Heart left ventricle (tissue), 16 donors: ENCODE measurements around the gene MYH10. TPM values are rescaled to one million over a fixed set of nuclear protein-coding genes. Genes with fewer than 3 reads are reported as not detected.

ENCODE experiments used
- ATAC-seq, 4 donors: fragments of 200-7000 bp; cut with Tn5 transposase; one replicate each; pipeline ENCODE4 v1.9.1; 2020 to 2022; ENCODE audit warnings: moderate library complexity in 4 of 4, mild to moderate bottlenecking in 3 of 4, moderate number of reproducible peaks in 1 of 4
- DNase-seq, 5 donors: peaks; one replicate each; pipeline ENCODE4 v3.0.0-alpha.2; 2020
- H3K27ac ChIP-seq, 12 donors: fragments of 200-600 bp; sonication (generic) in 4 of 12; one replicate each; pipeline versions ENCODE4 v1.5.0 to v1.8.0; 2016 to 2022; ENCODE audit warnings: mild to moderate bottlenecking in 2 of 12
- H3K27me3 ChIP-seq, 9 donors: fragments of 200-600 bp; sonication (generic) in 2 of 9; one replicate each; pipeline versions ENCODE4 v1.5.1 to v1.8.0; 2016 to 2022; ENCODE audit warnings: mild to moderate bottlenecking in 3 of 9
- H3K36me3 ChIP-seq, 9 donors: fragments of 200-600 bp; sonication (generic) in 2 of 9; one replicate each; pipeline versions ENCODE4 v1.5.0 to v1.8.0; 2018 to 2022; ENCODE audit warnings: mild to moderate bottlenecking in 2 of 9
- H3K4me1 ChIP-seq, 12 donors: fragments of 200-600 bp; sonication (generic) in 4 of 12; one replicate each; pipeline versions ENCODE4 v1.5.0 to v1.8.0; 2016 to 2022; ENCODE audit warnings: mild to moderate bottlenecking in 3 of 12
- H3K4me3 ChIP-seq, 12 donors: fragments of 200-600 bp; sonication (generic) in 4 of 12; one replicate each; pipeline versions ENCODE4 v1.5.0 to v1.8.0; 2017 to 2022; ENCODE audit warnings: mild to moderate bottlenecking in 9 of 12, moderate library complexity in 4 of 12
- H3K9me3 ChIP-seq, 12 donors: fragments of 200-600 bp; sonication (generic) in 4 of 12; one replicate each; pipeline versions ENCODE4 v1.5.0 to v1.8.0; 2016 to 2022; ENCODE audit warnings: mild to moderate bottlenecking in 1 of 12
- POLR2A ChIP-seq, 2 donors: fragments of 450-650 bp; IDR thresholded peaks; one replicate each; pipeline ENCODE4 v1.6.1; 2017; ENCODE audit warnings: antibody characterized with exemption in 2 of 2, mild to moderate bottlenecking in 2 of 2, moderate library complexity in 2 of 2
- whole genome bisulfite sequencing, 4 donors: extraction: QIAGEN DNeasy Blood & Tissue Kit in 2 of 4; methylation state at CpG; one replicate each; pipeline versions ENCODE4 v1.1.5 to v1.1.7; 2013 to 2018; 5-methylcytosine and 5-hydroxymethylcytosine counted together
- intact Hi-C, 10 donors: fragments of 100-400 bp; cut with DNase I; formaldehyde crosslinking; loops; one replicate each; pipeline versions ENCODE4 v1.11.1 to v1.14.2; 2022
- polyA plus RNA-seq, 2 donors: library from polyadenylated mRNA; stranded (reverse); fragments of 200-250 nt; gene quantifications; one replicate each; pipeline ENCODE4 v1.2.3, GENCODE V29; 2013
- total RNA-seq, 9 donors: library from RNA; depleted of rRNA in 2 of 9; stranded (reverse); fragments of >200 nt in 2 of 9; fragmentation: NEBNext Ultra II Directional in 3 of 9; extraction: Animal tissue kit (Norgen Biotek cat#: 25700) in 3 of 9; gene quantifications; one replicate each; pipeline versions ENCODE4 v1.1.0 to v1.2.4, GENCODE V29; 2016 to 2023
- TF ChIP-seq, protein P1 (sequence below), 12 donors: fragments of 200-600 bp; sonication (generic) in 4 of 12; IDR thresholded peaks; one replicate each; pipeline versions ENCODE4 v1.5.0 to v1.8.0; 2018 to 2022; ENCODE audit warnings: antibody characterized with exemption in 12 of 12, mild to moderate bottlenecking in 5 of 12
- donor health status: ischemic (EF 13 %, LVEDD 7.1; RV severe dilation, severe dysfunction).
- donor health status: healthy with polysubstance abuse.
- donor health status: DM: no; HTN: yes; CAD: no.
- donor health status: DM: no; HTN: no; CAD: no.
- donor health status: ischemic (EF 25% LVEDD 6.9; RV normal size, moderate dysfunction).
- donor health status: ischemic (EF 25% LVEDD 5.7; RV mildly dilated, moderate dysfunction).
- donor health status: healthy.
- donor health status: DM: yes; HTN: yes; CAD: no.
- donor health status: ischemic (EF 35%, LVEDD 5.7; RV mildly dilated, moderate dysfunction).
- donor health status: nonischemic (EF 11% LVEDD 7.7; RV severe dilation, severe dysfunction).
- donor health status: DM: yes; HTN: yes; CAD: no.
- donor health status: PGD.
- donor health status: ischemic (EF 29% LVEDD 5.4; RV normal size, mild dysfunction).
- donor health status: nonischemic (EF 23%, LVEDD 6.1; RV moderate dilation, normal function).

Gene MYH10
- total and polyA plus RNA-seq, 11 donors: 10.6 to 62.1 (median 35.2) TPM

DNA sequence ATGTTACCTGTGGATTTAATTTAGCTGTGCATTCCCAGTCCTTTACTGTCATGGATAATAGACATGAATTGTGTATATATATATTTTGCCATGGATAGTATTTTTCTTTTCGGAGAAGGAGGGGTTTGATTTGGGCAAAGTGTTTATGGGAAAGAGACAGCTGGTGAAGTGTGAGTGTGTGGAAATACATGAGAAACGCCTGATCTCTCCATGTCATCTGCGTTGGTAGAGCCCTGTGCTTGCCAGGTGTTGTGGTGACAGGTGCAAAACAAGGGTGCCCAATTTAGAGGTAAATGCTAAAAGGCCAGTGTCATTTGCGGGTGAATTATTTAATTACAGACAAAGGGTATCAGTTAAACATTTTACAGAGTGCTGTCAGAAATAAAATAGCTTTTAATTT, 171.4 kb downstream of the MYH10 start:
- 89 to 91% (median 91%) methylated on average over 4 of the region's 4 CpGs for WGBS, 4 donors
- intact Hi-C loops: no loop called here
- H3K27me3 ChIP-seq: no peaks in the 10 kb centered on the region

DNA sequence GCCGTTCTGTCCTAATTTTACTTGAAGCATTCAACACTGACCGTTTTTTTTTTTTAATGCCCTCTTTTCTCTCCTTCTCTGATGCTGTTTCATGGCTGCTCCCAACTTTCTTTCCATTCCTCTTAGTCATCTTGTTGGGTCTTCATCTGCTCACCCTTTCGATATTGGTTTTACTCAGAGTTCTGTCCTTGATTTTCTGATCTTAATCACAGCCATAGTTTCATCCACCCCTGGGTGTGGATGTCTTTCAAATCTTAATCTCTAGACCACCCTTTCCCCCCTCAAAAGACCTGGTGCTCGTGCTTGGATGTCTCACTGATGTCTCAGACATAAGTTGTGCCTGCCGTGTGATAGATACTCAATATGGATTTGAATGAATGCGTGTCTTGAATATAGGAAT, 172.4 kb downstream of the MYH10 start:
- DNase-seq (no peak), ATAC-seq (no peak)
- Histone ChIP-seq H3K9me3 (no peaks in the 10 kb centered on the region), H3K4me1 (peaks cover 0 to 9% (median 0%) of the 10 kb centered on the region in 12 donors), H3K27ac (no peak overlapping the region), H3K36me3 (peaks cover 5 to 100% (median 100%) of the 10 kb centered on the region in 9 donors), H3K27me3 (no peaks in the 10 kb centered on the region), H3K4me3 (no peak overlapping the region)
- WGBS, 4 donors: 88 to 93% (median 90%) methylated on average over 6 of the region's 6 CpGs
- no peak for TF ChIP-seq POLR2A (IDR thresholded peaks at IDR 0.05)
- TF ChIP-seq, protein P1, sequence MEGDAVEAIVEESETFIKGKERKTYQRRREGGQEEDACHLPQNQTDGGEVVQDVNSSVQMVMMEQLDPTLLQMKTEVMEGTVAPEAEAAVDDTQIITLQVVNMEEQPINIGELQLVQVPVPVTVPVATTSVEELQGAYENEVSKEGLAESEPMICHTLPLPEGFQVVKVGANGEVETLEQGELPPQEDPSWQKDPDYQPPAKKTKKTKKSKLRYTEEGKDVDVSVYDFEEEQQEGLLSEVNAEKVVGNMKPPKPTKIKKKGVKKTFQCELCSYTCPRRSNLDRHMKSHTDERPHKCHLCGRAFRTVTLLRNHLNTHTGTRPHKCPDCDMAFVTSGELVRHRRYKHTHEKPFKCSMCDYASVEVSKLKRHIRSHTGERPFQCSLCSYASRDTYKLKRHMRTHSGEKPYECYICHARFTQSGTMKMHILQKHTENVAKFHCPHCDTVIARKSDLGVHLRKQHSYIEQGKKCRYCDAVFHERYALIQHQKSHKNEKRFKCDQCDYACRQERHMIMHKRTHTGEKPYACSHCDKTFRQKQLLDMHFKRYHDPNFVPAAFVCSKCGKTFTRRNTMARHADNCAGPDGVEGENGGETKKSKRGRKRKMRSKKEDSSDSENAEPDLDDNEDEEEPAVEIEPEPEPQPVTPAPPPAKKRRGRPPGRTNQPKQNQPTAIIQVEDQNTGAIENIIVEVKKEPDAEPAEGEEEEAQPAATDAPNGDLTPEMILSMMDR (IDR thresholded peaks at IDR 0.05): no peak
- intact Hi-C loops: no loop called here

More for the DNA sequence above, 171.4 kb downstream of the MYH10 start:
- no peak overlapping the region for H3K4me3 ChIP-seq
- TF ChIP-seq POLR2A (IDR thresholded peaks at IDR 0.05): no peak
- TF ChIP-seq, protein P1 (IDR thresholded peaks at IDR 0.05): no peak
- DNase-seq (no peak), ATAC-seq (no peak)
- peaks cover 0 to 7% (median 0%) of the 10 kb centered on the region in 12 donors for H3K4me1 ChIP-seq
- H3K27ac ChIP-seq: no peak overlapping the region
- H3K9me3 ChIP-seq: no peaks in the 10 kb centered on the region
- H3K36me3 ChIP-seq: peaks cover 5 to 100% (median 100%) of the 10 kb centered on the region in 9 donors

DNA sequence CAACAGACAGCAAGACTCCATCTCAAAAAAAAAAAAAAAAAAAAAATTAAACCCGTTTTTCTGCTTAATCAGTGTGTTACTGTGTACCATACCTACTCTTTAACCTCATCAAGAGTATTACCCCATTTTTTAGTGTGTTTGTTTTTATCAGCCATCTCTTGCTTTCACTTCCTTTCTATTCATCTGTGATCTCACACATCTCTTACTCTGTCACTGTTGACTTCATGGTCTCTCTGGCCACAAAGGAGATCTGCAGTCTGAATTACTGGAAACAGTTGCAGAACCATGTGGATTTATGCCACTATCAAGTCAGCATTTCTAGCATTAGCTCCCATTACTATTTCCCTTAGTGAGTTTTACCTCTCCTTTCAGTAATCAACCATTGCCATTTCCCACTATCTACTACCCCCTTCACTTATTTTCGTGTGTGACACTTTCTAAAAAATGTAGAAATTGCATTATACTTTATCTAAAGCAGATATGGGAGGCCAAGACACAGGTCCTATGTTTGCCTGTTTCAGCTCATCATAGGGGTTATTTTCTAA, 174.8 kb downstream of the MYH10 start:
- peaks cover 0 to 9% (median 0%) of the 10 kb centered on the region in 12 donors for H3K4me1 ChIP-seq
- ATAC-seq: no peak
- no peak overlapping the region for H3K27ac ChIP-seq
- H3K4me3 ChIP-seq: no peak overlapping the region
- TF ChIP-seq POLR2A (IDR thresholded peaks at IDR 0.05): no peak
- TF ChIP-seq, protein P1 (IDR thresholded peaks at IDR 0.05): no peak
- intact Hi-C loops: no loop called here
- H3K36me3 ChIP-seq: peaks cover 3 to 100% (median 100%) of the 10 kb centered on the region in 9 donors
- 75 to 85% (median 81%) methylated on average over 2 of the region's 2 CpGs for WGBS, 4 donors
- H3K9me3 ChIP-seq: no peaks in the 10 kb centered on the region
- no peaks in the 10 kb centered on the region for H3K27me3 ChIP-seq
- DNase-seq: no peak

DNA sequence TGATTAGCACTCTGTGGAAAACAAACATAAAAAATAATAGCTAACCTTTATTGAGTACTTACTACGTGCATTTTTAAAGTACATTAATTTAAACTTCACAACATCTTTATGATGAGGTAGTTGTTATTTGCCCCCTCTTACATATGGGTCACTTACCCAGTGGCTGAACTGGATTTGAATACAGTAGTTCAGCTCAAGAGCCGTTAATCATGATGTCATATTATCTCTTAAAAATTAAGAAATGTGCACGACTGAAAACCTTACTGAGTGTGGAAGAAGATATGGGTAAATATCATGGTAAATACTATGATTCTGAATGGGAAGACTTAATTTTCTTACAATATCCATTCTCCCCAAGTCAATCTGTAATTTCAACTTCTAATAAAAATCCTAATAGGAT, 177.2 kb downstream of the MYH10 start:
- WGBS, 4 donors: 84 to 93% (median 86%) methylated on average over 3 of the region's 3 CpGs
- H3K27me3 ChIP-seq: no peaks in the 10 kb centered on the region

More for the DNA sequence above, 177.2 kb downstream of the MYH10 start:
- intact Hi-C loops: no loop called here
- Histone ChIP-seq H3K4me3 (no peak overlapping the region), H3K9me3 (no peaks in the 10 kb centered on the region), H3K36me3 (peaks cover 0 to 100% (median 99%) of the 10 kb centered on the region in 9 donors), H3K27ac (no peak overlapping the region), H3K4me1 (peaks cover 0 to 12% (median under 1%) of the 10 kb centered on the region in 12 donors)
- ATAC-seq (no peak), DNase-seq (no peak)
- no peak for TF ChIP-seq POLR2A (IDR thresholded peaks at IDR 0.05)
- TF ChIP-seq, protein P1 (IDR thresholded peaks at IDR 0.05): no peak
